Measurements from ENCODE around the gene MRPS12.

DNA sequence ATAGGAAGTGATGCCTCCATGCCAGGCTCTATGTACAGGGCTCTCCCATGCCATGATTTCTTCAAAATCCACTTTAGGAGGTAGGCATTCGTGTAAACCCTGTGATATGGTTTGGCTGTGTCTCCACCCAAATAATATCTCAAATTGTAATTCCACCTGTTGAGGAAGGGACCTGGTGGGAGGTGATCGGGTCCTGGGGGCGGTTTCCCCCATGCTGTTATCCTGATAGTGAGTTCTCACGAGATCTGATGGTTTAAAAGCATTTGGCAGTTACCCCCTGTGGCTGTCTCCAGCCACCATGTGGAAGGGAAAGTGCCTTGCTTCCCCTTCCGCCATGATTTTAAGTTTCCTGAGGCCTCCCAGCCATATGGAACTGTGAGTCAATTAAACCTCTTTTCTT, 8.3 kb upstream of the MRPS12 start:
- TF ChIP-seq, protein P1, sequence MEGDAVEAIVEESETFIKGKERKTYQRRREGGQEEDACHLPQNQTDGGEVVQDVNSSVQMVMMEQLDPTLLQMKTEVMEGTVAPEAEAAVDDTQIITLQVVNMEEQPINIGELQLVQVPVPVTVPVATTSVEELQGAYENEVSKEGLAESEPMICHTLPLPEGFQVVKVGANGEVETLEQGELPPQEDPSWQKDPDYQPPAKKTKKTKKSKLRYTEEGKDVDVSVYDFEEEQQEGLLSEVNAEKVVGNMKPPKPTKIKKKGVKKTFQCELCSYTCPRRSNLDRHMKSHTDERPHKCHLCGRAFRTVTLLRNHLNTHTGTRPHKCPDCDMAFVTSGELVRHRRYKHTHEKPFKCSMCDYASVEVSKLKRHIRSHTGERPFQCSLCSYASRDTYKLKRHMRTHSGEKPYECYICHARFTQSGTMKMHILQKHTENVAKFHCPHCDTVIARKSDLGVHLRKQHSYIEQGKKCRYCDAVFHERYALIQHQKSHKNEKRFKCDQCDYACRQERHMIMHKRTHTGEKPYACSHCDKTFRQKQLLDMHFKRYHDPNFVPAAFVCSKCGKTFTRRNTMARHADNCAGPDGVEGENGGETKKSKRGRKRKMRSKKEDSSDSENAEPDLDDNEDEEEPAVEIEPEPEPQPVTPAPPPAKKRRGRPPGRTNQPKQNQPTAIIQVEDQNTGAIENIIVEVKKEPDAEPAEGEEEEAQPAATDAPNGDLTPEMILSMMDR (conservative IDR thresholded peaks at IDR 0.05) = no peak
- no peak for TF ChIP-seq EZH2 (IDR thresholded peaks at IDR 0.05; ENCODE audit: low read depth)

All from PC-9 (cell line).